WTC11 (cell line): ENCODE data around the gene GPRASP2. TPM values are rescaled to one million over a fixed set of nuclear protein-coding genes. Genes with fewer than 3 reads are reported as not detected.
A peak's percentile ranks its signal among the peaks of the same experiment; 100 is the strongest.

Experiments used
- ATAC-seq: fragments of 200-7000 bp; cut with Tn5 transposase; 2 replicates; pipeline ENCODE4 v1.10.0; 2021; ENCODE audit warnings: mild to moderate bottlenecking, moderate library complexity
- CTCF ChIA-PET: fragments of 300-600 bp; sonication (Branson Sonifier 250); formaldehyde crosslinking; loops from one replicate; lab custom pipeline; 2021; ENCODE audit warnings: antibody characterized with exemption; lab: Charles Lee
- POLR2A ChIA-PET: fragments of 350-600 bp; sonication (Branson Sonifier 250); formaldehyde crosslinking; loops from one replicate; lab custom pipeline; 2021; ENCODE audit warnings: antibody characterized with exemption; lab: Charles Lee
- DNase-seq: peaks from one replicate; pipeline ENCODE4 v3.0.0; 2021; ENCODE audit warnings: low spot score
- H3K27ac Mint-ChIP-seq: 2 replicates; pipeline ENCODE4 v1.8.0; 2021; ENCODE audit warnings: mixed read lengths
- H3K27me3 Mint-ChIP-seq: 2 replicates; pipeline ENCODE4 v1.8.0; 2021; ENCODE audit warnings: low read depth, mild to moderate bottlenecking, moderate library complexity, mixed read lengths
- H3K36me3 Mint-ChIP-seq: 2 replicates; pipeline ENCODE4 v1.8.0; 2021; ENCODE audit warnings: mixed read lengths
- H3K4me1 Mint-ChIP-seq: 2 replicates; pipeline ENCODE4 v1.8.0; 2022; ENCODE audit warnings: mixed read lengths
- H3K4me3 Mint-ChIP-seq: 2 replicates; pipeline ENCODE4 v1.8.0; 2021; ENCODE audit warnings: mild to moderate bottlenecking, moderate library complexity, mixed read lengths
- H3K9me3 Mint-ChIP-seq: 2 replicates; pipeline ENCODE4 v1.8.0; 2021; ENCODE audit warnings: mixed read lengths
- AR ChIP-seq: fragments of 250-450 bp; sonication (Bioruptor Pico); IDR thresholded peaks from 2 replicates; pipeline ENCODE4 v1.9.0; 2021; ENCODE audit warnings: mild to moderate bottlenecking
- E2F5 ChIP-seq: sonication (generic); formaldehyde crosslinking; IDR thresholded peaks from 2 replicates; pipeline ENCODE4 v1.8.1; 2022; ENCODE audit warnings: mild to moderate bottlenecking, moderate library complexity, missing genetic modification reagents
- ESRRA ChIP-seq: sonication (generic); formaldehyde crosslinking; IDR thresholded peaks from 2 replicates; pipeline ENCODE4 v1.8.1; 2022; ENCODE audit warnings: mild to moderate bottlenecking, missing genetic modification reagents, borderline replicate concordance
- GTF2I ChIP-seq: fragments of 250-450 bp; sonication (Bioruptor Pico); conservative IDR thresholded peaks from 2 replicates; pipeline ENCODE4 v1.4.0; 2021; ENCODE audit warnings: mild to moderate bottlenecking
- HMGA2 ChIP-seq: fragments of 250-450 bp; sonication (Bioruptor Pico); IDR thresholded peaks from 2 replicates; pipeline ENCODE4 v1.4.0; 2021; ENCODE audit warnings: mild to moderate bottlenecking, moderate library complexity
- IRF2 ChIP-seq: sonication (generic); formaldehyde crosslinking; IDR thresholded peaks from 2 replicates; pipeline ENCODE4 v1.8.0; 2022; ENCODE audit warnings: low read depth, missing genetic modification reagents, borderline replicate concordance
- JUN ChIP-seq: sonication (generic); formaldehyde crosslinking; IDR thresholded peaks from 2 replicates; pipeline ENCODE4 v1.8.0; 2023; ENCODE audit warnings: mild to moderate bottlenecking, missing genetic modification reagents
- USF1 ChIP-seq: sonication (generic); formaldehyde crosslinking; IDR thresholded peaks from 2 replicates; pipeline ENCODE4 v1.8.0; 2022; ENCODE audit warnings: mild to moderate bottlenecking, missing genetic modification reagents
- USF2 ChIP-seq: sonication (generic); formaldehyde crosslinking; IDR thresholded peaks from 2 replicates; pipeline ENCODE4 v1.8.1; 2023; ENCODE audit warnings: mild to moderate bottlenecking, missing genetic modification reagents, moderate library complexity
- ZNF263 ChIP-seq: sonication (generic); formaldehyde crosslinking; IDR thresholded peaks from 2 replicates; pipeline ENCODE4 v1.8.1; 2022; ENCODE audit warnings: low read depth, mild to moderate bottlenecking, moderate library complexity, missing genetic modification reagents
- ZNF281 ChIP-seq: sonication (generic); formaldehyde crosslinking; IDR thresholded peaks from 2 replicates; pipeline ENCODE4 v1.8.0; 2023; ENCODE audit warnings: mild to moderate bottlenecking, missing genetic modification reagents
- ZNF532 ChIP-seq: fragments of 250-450 bp; sonication (Bioruptor Pico); IDR thresholded peaks from 2 replicates; pipeline ENCODE4 v1.9.0; 2021; ENCODE audit warnings: mild to moderate bottlenecking, borderline replicate concordance
- total RNA-seq: library from RNA; stranded (reverse); gene quantifications from 3 replicates; pipeline ENCODE4 v1.2.3, GENCODE V29; 2021

The GPRASP2 gene
- total RNA-seq, 1 experiment from 2014 or later: 18.5 TPM

- no peak for TF ChIP-seq ZNF532 (CRISPR knock-in tag)
Observed at GRCh38 chrX:102708900-102709299, 3.3 kb upstream of the GPRASP2 start (continued).

- DNase-seq: no peak
- CTCF ChIA-PET: interaction anchor here (1.1 to 1.9 kb wide), 2 partner anchors 124 to 240 kb away, joined by 3 to 5 read pairs; no protein-coding TSS in a partner anchor
- H3K4me3 Mint-ChIP-seq: peak overlapping the region; percentile 87
Observed at GRCh38 chrX:102711872-102712215, 404 bp upstream of the GPRASP2 start.

More at GRCh38 chrX:102711872-102712215, 404 bp upstream of the GPRASP2 start:
- TF ChIP-seq ZNF281 (CRISPR knock-in tag) (no peak), E2F5 (CRISPR knock-in tag) (no peak), HMGA2 (CRISPR knock-in tag) (no peak), IRF2 (CRISPR knock-in tag) (no peak), ZNF263 (CRISPR knock-in tag) (no peak), ESRRA (CRISPR knock-in tag) (no peak), JUN (CRISPR knock-in tag) (no peak), USF2 (CRISPR knock-in tag) (no peak), AR (no peak), GTF2I (CRISPR knock-in tag) (no peak), USF1 (CRISPR knock-in tag) (no peak)
- Mint-ChIP-seq H3K36me3 (0 out of 2 replicates have a peak, but pooled peaks cover 5% of the 10 kb centered on the region), H3K27me3 (peaks cover 26% of the 10 kb centered on the region), H3K9me3 (no peaks in the 10 kb centered on the region), H3K27ac (no peak overlapping the region), H3K4me1 (peaks cover 8% of the 10 kb centered on the region)
- POLR2A ChIA-PET: no interaction called here
- peak; percentile 14; the same call in 1 of the 2 replicates for ATAC-seq
